Measurements from ENCODE around the gene RNU7-1. TPM values are rescaled to one million over a fixed set of nuclear protein-coding genes. Genes with fewer than 3 reads are reported as not detected.

RNU7-1 gene
- total and polyA plus RNA-seq, 2 of the 4 experiments (the other 2 are of a cell fraction) = not detected

DNA sequence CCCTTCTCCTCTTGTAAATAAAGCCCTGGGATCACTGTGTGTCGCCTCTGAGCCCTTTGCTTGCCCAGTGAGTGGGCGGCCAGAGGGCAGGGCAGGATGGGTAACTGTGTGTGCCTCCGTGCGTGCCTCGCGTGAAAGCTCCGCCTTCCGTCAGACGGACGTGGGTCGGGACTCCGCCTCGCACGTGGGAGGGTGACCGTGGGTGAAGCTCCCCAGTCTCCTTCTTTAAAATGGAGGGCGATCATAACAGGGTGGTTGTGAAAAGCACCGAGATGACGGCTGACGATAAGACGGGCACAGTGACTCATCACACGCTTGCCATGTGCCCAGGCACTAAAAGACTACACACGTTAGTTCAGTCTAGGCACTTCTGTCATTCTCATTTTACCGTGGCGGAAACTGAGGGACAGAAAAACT is 17.7 kb downstream of the RNU7-1 start:
- Histone ChIP-seq H3K4me3 (ENCODE audit: insufficient read depth, low read depth, low read length) (no peak overlapping the region), H3K27ac (ENCODE audit: insufficient read depth, low read length) (no peak overlapping the region), H4K20me1 (ENCODE audit: insufficient read depth, low read length) (no peaks in the 10 kb centered on the region), H2BK15ac (ENCODE audit: low read depth, low read length) (no peak overlapping the region; the same call in 2 of the 3 replicates), H3K23ac (ENCODE audit: low read depth, low read length) (no peak overlapping the region), H3K56ac (ENCODE audit: extremely low read depth, insufficient read depth, low read length) (no peak overlapping the region), H2BK120ac (ENCODE audit: low read depth, low read length) (no peak overlapping the region), H3K36me3 (ENCODE audit: control insufficient read depth, insufficient read depth, low read length) (peaks cover 15% of the 10 kb centered on the region), H3K4me2 (ENCODE audit: low read depth, low read length) (no peak overlapping the region), H2AK5ac (ENCODE audit: low read depth, low read length) (peak overlapping the region; percentile 66), H3K9ac (ENCODE audit: low read depth, low read length) (no peak overlapping the region), H2BK5ac (ENCODE audit: low read depth, low read length, poor library complexity, severe bottlenecking) (no peak overlapping the region), H3K18ac (ENCODE audit: low read depth, low read length) (no peak overlapping the region), H3K9me3 (ENCODE audit: control insufficient read depth, insufficient read depth, low read length) (no peaks in the 10 kb centered on the region), H2AFZ (replicated peaks; ENCODE audit: low read length, poor library complexity) (peak overlapping the region; percentile 88), H3K4ac (ENCODE audit: low read depth, low read length) (peak overlapping the region; percentile 79), H3K79me1 (ENCODE audit: low read depth in 1 of 2, low read length in 2 of 2) (0 out of 4 replicates have a peak, but pooled peaks cover 0 to under 1% of the 10 kb centered on the region in 2 experiments), H3K14ac (replicated peaks; ENCODE audit: low read depth, low read length) (no peak overlapping the region), H2BK20ac (ENCODE audit: low read depth, low read length) (0 out of 2 replicates have a peak overlapping the region, but pooled peaks have one; percentile 32), H2AK9ac (replicated peaks; ENCODE audit: low read depth, low read length, poor library complexity) (peak overlapping the region; percentile 53), H3K9me1 (ENCODE audit: insufficient read depth, low read length) (no peaks in the 10 kb centered on the region), H4K5ac (ENCODE audit: low read depth, low read length) (peak overlapping the region; percentile 89), H3K27me3 (ENCODE audit: control insufficient read depth, insufficient read depth, low read length) (no peaks in the 10 kb centered on the region), H4K8ac (ENCODE audit: low read depth in 2 of 2, low read length in 2 of 2) (peak overlapping the region; percentile 96; a peak in 3 of 4 replicates), H4K91ac (ENCODE audit: insufficient read depth, low read depth, low read length) (peak overlapping the region; percentile 78; the same call in 1 of the 2 replicates), H3K4me1 (ENCODE audit: control insufficient read depth, insufficient read depth, low read length) (peaks cover 5% of the 10 kb centered on the region; the same call in 1 of the 2 replicates)
- no peak for TF ChIP-seq CEBPB (IDR thresholded peaks at IDR 0.05; ENCODE audit: low read depth, low read length)
- TF ChIP-seq MAFK (IDR thresholded peaks at IDR 0.05; ENCODE audit: low read depth, low read length) = no peak
- TF ChIP-seq, protein P1, sequence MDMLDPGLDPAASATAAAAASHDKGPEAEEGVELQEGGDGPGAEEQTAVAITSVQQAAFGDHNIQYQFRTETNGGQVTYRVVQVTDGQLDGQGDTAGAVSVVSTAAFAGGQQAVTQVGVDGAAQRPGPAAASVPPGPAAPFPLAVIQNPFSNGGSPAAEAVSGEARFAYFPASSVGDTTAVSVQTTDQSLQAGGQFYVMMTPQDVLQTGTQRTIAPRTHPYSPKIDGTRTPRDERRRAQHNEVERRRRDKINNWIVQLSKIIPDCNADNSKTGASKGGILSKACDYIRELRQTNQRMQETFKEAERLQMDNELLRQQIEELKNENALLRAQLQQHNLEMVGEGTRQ (IDR thresholded peaks at IDR 0.05; ENCODE audit: low read depth, low read length) = no peak
- TF ChIP-seq FOS (IDR thresholded peaks at IDR 0.05; ENCODE audit: low read depth, low read length) = 0 out of 2 replicates have a peak, but pooled peaks have one; percentile 4
- TF ChIP-seq RFX5 (IDR thresholded peaks at IDR 0.05; ENCODE audit: low read depth, low read length) = no peak
- TF ChIP-seq MAZ (IDR thresholded peaks at IDR 0.05; ENCODE audit: borderline replicate concordance, low read depth, low read length) = no peak
- dilution Hi-C loops (cut with HindIII; ENCODE audit: low sequenced_read_pairs, unreplicated experiment) (no loop called here), intact Hi-C loops (cut with micrococcal nuclease) (no loop called here), in situ Hi-C loops (cut with MboI; ENCODE audit: low sequenced_read_pairs) (loop anchor here (5.0 kb wide), 1 partner anchor 94 kb away; the partner anchor contains the start of gene TPI1)
- BruUV-seq (replicated peaks) = no TSS peak
- ATAC-seq (ENCODE audit: low read depth) (no peak), DNase-seq (no peak)
- WGBS, 2 experiments (ENCODE audit: extremely low coverage in 2 of 2, insufficient read length in 1 of 2) = 85% methylated on average over 19 of the region's 24 CpGs; no CpG with 5 or more reads in 1 of the 2 experiments
- ChIA-PET POLR2A (ENCODE audit: unreplicated experiment) (interaction anchor here (0.5 kb wide), 1 partner anchor 33 kb away, joined by 3 read pairs; no protein-coding TSS in a partner anchor), CTCF (interaction anchor here (0.9 to 1.7 kb wide), 4 partner anchors 9 to 152 kb away, joined by 3 to 4 read pairs (median 3); partner anchors contain the start of genes C12orf57, C1RL and RNU7-1)

Measured in IMR-90 (cell line).